HEK293 (cell line): Measurements from ENCODE around the gene SLC39A13.
A peak's percentile ranks its signal among the peaks of the same experiment; 100 is the strongest.

Experiments used
- CTCF ChIA-PET: fragments of 350-600 bp; formaldehyde crosslinking; extraction: SDS; loops from one replicate; lab custom pipeline; 2021; ENCODE audit warnings: antibody characterized with exemption; lab: Yijun Ruan, JAX
- POLR2A ChIA-PET: fragments of 300-600 bp; formaldehyde crosslinking; extraction: SDS; loops from one replicate; lab custom pipeline; 2020; ENCODE audit warnings: antibody characterized with exemption, inconsistent platforms; lab: Yijun Ruan, JAX
- H3K27ac ChIP-seq: fragments of 200-500 bp; sonication (Bioruptor generic); 2 replicates; pipeline ENCODE4 v1.5.1; 2014; ENCODE audit warnings: low read depth, low read length, control low read depth, inconsistent platforms; ENCODE audit errors: extremely low read depth
- H3K36me3 ChIP-seq, 2 experiments: fragments of 200-500 bp in 1 of 2; sonication (Bioruptor generic) in 1 of 2; 1 replicate in 1 of 2; 2 replicates in 1 of 2; pipeline ENCODE4 v1.5.1; 2014 to 2017; ENCODE audit warnings: inconsistent platforms in 2 of 2, low read length in 2 of 2; ENCODE audit not compliant: control insufficient read depth in 2 of 2, insufficient read depth in 1 of 2
- H3K4me1 ChIP-seq: fragments of 200-500 bp; sonication (Bioruptor generic); 2 replicates; pipeline ENCODE4 v1.5.1; 2014; ENCODE audit warnings: mild to moderate bottlenecking, low read length, inconsistent platforms; ENCODE audit not compliant: control insufficient read depth, insufficient read depth
- H3K4me3 ChIP-seq: 2 replicates; pipeline ENCODE4 v1.5.1; 2011; ENCODE audit warnings: low read depth, mild to moderate bottlenecking, control low read depth, low read length, moderate library complexity
- H3K9me3 ChIP-seq: fragments of 200-500 bp; sonication (Bioruptor generic); 2 replicates; pipeline ENCODE4 v1.5.1; 2014; ENCODE audit warnings: low read depth, low read length, inconsistent platforms; ENCODE audit not compliant: control insufficient read depth, insufficient read depth
- BCL11B ChIP-seq: fragments of 450-650 bp; formaldehyde crosslinking; IDR thresholded peaks from 2 replicates; pipeline ENCODE4 v1.5.1; 2016; ENCODE audit warnings: low read depth, missing biosample characterization, missing genetic modification characterization
- EGR2 ChIP-seq: fragments of 450-650 bp; formaldehyde crosslinking; IDR thresholded peaks from 2 replicates; pipeline ENCODE4 v1.5.1; 2016; ENCODE audit warnings: low read depth, missing biosample characterization, missing genetic modification characterization
- KLF7 ChIP-seq: fragments of 450-650 bp; formaldehyde crosslinking; IDR thresholded peaks from 2 replicates; pipeline ENCODE4 v1.5.1; 2016; ENCODE audit warnings: missing biosample characterization, missing genetic modification characterization, borderline replicate concordance
- PRDM6 ChIP-seq: fragments of 450-650 bp; formaldehyde crosslinking; IDR thresholded peaks from 2 replicates; pipeline ENCODE4 v1.5.1; 2017; ENCODE audit warnings: missing biosample characterization, missing genetic modification characterization
- ZBTB7A ChIP-seq: fragments of 450-650 bp; formaldehyde crosslinking; IDR thresholded peaks from 2 replicates; pipeline ENCODE4 v1.5.1; 2016; ENCODE audit warnings: low read depth, missing biosample characterization, missing genetic modification characterization
- ZNF121 ChIP-seq: fragments of 450-650 bp; formaldehyde crosslinking; IDR thresholded peaks from 2 replicates; pipeline ENCODE4 v1.5.1; 2016; ENCODE audit warnings: missing biosample characterization, missing genetic modification characterization
- ZNF138 ChIP-seq: fragments of 450-650 bp; formaldehyde crosslinking; IDR thresholded peaks from 2 replicates; pipeline ENCODE4 v1.5.1; 2016; ENCODE audit warnings: missing biosample characterization, missing genetic modification characterization, borderline replicate concordance
- ZNF184 ChIP-seq: fragments of 450-650 bp; IDR thresholded peaks from 2 replicates; pipeline ENCODE4 v1.5.1; 2018; ENCODE audit warnings: missing biosample characterization, mild to moderate bottlenecking, missing genetic modification characterization
- ZNF302 ChIP-seq: fragments of 450-650 bp; formaldehyde crosslinking; IDR thresholded peaks from 2 replicates; pipeline ENCODE4 v1.5.1; 2016; ENCODE audit warnings: missing biosample characterization, missing genetic modification characterization, low read depth
- ZNF341 ChIP-seq: fragments of 450-650 bp; formaldehyde crosslinking; IDR thresholded peaks from 2 replicates; pipeline ENCODE4; 2016; ENCODE audit warnings: low read depth, missing biosample characterization, missing genetic modification characterization
- ZNF354C ChIP-seq: fragments of 450-650 bp; formaldehyde crosslinking; IDR thresholded peaks from 2 replicates; pipeline ENCODE4 v1.5.1; 2016; ENCODE audit warnings: missing biosample characterization, missing genetic modification characterization, low read depth, borderline replicate concordance
- ZNF580 ChIP-seq: fragments of 450-650 bp; formaldehyde crosslinking; IDR thresholded peaks from 2 replicates; pipeline ENCODE4 v1.5.1; 2016; ENCODE audit warnings: missing biosample characterization, missing genetic modification characterization
- ZNF621 ChIP-seq: fragments of 450-650 bp; formaldehyde crosslinking; IDR thresholded peaks from 2 replicates; pipeline ENCODE4 v1.5.1; 2017; ENCODE audit warnings: missing biosample characterization, missing genetic modification characterization
- TF ChIP-seq, protein P1 (sequence below): fragments of 450-650 bp; formaldehyde crosslinking; IDR thresholded peaks from 2 replicates; pipeline ENCODE4 v1.5.1; 2016; ENCODE audit warnings: missing biosample characterization, missing genetic modification characterization, borderline replicate concordance
- TF ChIP-seq, protein P2 (sequence below): fragments of 450-650 bp; formaldehyde crosslinking; IDR thresholded peaks from 2 replicates; pipeline ENCODE4 v1.5.1; 2016; ENCODE audit warnings: missing biosample characterization, missing genetic modification characterization, low read depth
- TF ChIP-seq, protein P3 (sequence below): fragments of 450-650 bp; formaldehyde crosslinking; IDR thresholded peaks from 2 replicates; pipeline ENCODE4 v1.5.1; 2016; ENCODE audit warnings: missing biosample characterization, missing genetic modification characterization

SLC39A13 gene

DNA sequence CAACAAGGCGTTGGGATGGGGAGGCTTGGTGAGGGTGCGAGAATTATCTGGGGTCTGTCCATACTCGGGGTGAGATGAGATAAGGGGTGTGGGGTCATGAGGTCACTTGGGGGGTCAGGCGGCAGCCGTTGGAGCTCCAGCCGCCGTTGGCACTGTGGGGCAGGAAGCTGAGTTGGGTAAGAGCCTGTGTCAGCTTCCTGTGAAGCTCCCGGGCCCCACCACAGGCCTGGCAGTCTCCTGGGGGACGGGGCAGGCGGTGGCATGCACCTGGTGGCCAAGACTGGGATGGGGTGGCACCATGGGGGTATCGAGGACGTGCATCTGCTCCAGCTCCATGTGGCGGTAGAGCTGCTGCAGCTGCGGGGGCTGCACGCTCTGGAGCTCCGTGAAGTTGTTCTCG is 48.8 kb upstream of the SLC39A13 start:
- Histone ChIP-seq H3K27ac (no peak overlapping the region), H3K4me3 (no peak overlapping the region), H3K9me3 (no peaks in the 10 kb centered on the region), H3K36me3 (no peaks in the 10 kb centered on the region), H3K4me1 (no peaks in the 10 kb centered on the region)
- TF ChIP-seq BCL11B (tag by site-specific recombination): 0 out of 2 replicates have a peak, but pooled peaks have one; percentile 1
- TF ChIP-seq, protein P1, sequence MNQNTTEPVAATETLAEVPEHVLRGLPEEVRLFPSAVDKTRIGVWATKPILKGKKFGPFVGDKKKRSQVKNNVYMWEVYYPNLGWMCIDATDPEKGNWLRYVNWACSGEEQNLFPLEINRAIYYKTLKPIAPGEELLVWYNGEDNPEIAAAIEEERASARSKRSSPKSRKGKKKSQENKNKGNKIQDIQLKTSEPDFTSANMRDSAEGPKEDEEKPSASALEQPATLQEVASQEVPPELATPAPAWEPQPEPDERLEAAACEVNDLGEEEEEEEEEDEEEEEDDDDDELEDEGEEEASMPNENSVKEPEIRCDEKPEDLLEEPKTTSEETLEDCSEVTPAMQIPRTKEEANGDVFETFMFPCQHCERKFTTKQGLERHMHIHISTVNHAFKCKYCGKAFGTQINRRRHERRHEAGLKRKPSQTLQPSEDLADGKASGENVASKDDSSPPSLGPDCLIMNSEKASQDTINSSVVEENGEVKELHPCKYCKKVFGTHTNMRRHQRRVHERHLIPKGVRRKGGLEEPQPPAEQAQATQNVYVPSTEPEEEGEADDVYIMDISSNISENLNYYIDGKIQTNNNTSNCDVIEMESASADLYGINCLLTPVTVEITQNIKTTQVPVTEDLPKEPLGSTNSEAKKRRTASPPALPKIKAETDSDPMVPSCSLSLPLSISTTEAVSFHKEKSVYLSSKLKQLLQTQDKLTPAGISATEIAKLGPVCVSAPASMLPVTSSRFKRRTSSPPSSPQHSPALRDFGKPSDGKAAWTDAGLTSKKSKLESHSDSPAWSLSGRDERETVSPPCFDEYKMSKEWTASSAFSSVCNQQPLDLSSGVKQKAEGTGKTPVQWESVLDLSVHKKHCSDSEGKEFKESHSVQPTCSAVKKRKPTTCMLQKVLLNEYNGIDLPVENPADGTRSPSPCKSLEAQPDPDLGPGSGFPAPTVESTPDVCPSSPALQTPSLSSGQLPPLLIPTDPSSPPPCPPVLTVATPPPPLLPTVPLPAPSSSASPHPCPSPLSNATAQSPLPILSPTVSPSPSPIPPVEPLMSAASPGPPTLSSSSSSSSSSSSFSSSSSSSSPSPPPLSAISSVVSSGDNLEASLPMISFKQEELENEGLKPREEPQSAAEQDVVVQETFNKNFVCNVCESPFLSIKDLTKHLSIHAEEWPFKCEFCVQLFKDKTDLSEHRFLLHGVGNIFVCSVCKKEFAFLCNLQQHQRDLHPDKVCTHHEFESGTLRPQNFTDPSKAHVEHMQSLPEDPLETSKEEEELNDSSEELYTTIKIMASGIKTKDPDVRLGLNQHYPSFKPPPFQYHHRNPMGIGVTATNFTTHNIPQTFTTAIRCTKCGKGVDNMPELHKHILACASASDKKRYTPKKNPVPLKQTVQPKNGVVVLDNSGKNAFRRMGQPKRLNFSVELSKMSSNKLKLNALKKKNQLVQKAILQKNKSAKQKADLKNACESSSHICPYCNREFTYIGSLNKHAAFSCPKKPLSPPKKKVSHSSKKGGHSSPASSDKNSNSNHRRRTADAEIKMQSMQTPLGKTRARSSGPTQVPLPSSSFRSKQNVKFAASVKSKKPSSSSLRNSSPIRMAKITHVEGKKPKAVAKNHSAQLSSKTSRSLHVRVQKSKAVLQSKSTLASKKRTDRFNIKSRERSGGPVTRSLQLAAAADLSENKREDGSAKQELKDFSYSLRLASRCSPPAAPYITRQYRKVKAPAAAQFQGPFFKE (tag by site-specific recombination): no peak
- ChIA-PET CTCF (interaction anchor here (1.2 kb wide), 1 partner anchor 14 kb away, joined by 3 read pairs; no protein-coding TSS in a partner anchor), POLR2A (no interaction called here)

DNA sequence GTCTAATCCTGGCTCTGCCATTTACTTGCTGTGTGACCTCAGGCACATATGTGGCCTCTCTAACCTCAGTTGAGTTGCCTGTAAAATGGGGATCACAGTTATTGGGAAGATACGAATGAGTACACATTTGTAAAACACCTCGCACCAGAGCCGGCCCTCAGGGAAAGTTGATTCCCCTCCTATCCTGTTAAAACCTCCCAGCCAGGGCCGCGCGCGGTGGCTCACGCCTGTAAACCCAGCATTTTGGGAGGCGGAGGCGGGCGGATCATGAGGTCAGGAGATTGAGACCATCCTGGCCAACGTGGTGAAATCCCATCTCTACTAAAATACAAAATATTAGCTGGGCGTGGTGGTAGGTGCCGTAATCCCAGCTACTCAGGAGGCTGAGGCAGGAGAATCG is 48.0 kb upstream of the SLC39A13 start:
- no peak overlapping the region for H3K27ac ChIP-seq
- TF ChIP-seq KLF7 (tag by site-specific recombination) (no peak), ZNF621 (no peak), EGR2 (tag by site-specific recombination) (no peak), ZNF121 (tag by site-specific recombination) (no peak), ZNF184 (tag by site-specific recombination) (no peak), ZNF341 (no peak), PRDM6 (tag by site-specific recombination) (no peak), ZNF580 (tag by site-specific recombination) (no peak), ZNF302 (no peak), ZNF354C (tag by site-specific recombination) (no peak), ZBTB7A (tag by site-specific recombination) (no peak), ZNF138 (no peak)
- TF ChIP-seq, protein P2, sequence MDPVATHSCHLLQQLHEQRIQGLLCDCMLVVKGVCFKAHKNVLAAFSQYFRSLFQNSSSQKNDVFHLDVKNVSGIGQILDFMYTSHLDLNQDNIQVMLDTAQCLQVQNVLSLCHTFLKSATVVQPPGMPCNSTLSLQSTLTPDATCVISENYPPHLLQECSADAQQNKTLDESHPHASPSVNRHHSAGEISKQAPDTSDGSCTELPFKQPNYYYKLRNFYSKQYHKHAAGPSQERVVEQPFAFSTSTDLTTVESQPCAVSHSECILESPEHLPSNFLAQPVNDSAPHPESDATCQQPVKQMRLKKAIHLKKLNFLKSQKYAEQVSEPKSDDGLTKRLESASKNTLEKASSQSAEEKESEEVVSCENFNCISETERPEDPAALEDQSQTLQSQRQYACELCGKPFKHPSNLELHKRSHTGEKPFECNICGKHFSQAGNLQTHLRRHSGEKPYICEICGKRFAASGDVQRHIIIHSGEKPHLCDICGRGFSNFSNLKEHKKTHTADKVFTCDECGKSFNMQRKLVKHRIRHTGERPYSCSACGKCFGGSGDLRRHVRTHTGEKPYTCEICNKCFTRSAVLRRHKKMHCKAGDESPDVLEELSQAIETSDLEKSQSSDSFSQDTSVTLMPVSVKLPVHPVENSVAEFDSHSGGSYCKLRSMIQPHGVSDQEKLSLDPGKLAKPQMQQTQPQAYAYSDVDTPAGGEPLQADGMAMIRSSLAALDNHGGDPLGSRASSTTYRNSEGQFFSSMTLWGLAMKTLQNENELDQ (tag by site-specific recombination): no peak
- TF ChIP-seq, protein P3, sequence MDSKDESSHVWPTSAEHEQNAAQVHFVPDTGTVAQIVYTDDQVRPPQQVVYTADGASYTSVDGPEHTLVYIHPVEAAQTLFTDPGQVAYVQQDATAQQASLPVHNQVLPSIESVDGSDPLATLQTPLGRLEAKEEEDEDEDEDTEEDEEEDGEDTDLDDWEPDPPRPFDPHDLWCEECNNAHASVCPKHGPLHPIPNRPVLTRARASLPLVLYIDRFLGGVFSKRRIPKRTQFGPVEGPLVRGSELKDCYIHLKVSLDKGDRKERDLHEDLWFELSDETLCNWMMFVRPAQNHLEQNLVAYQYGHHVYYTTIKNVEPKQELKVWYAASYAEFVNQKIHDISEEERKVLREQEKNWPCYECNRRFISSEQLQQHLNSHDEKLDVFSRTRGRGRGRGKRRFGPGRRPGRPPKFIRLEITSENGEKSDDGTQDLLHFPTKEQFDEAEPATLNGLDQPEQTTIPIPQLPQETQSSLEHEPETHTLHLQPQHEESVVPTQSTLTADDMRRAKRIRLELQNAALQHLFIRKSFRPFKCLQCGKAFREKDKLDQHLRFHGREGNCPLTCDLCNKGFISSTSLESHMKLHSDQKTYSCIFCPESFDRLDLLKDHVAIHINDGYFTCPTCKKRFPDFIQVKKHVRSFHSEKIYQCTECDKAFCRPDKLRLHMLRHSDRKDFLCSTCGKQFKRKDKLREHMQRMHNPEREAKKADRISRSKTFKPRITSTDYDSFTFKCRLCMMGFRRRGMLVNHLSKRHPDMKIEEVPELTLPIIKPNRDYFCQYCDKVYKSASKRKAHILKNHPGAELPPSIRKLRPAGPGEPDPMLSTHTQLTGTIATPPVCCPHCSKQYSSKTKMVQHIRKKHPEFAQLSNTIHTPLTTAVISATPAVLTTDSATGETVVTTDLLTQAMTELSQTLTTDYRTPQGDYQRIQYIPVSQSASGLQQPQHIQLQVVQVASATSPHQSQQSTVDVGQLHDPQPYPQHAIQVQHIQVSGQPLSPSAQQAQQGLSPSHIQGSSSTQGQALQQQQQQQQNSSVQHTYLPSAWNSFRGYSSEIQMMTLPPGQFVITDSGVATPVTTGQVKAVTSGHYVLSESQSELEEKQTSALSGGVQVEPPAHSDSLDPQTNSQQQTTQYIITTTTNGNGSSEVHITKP (tag by site-specific recombination): no peak
- H3K36me3 ChIP-seq: no peaks in the 10 kb centered on the region
- ChIA-PET POLR2A (no interaction called here), CTCF (interaction anchor here (0.6 to 2.6 kb wide), 4 partner anchors 13 to 365 kb away, joined by 3 to 10 read pairs (median 5); no protein-coding TSS in a partner anchor)
- H3K9me3 ChIP-seq: no peaks in the 10 kb centered on the region
- no peaks in the 10 kb centered on the region for H3K4me1 ChIP-seq
- H3K4me3 ChIP-seq: no peak overlapping the region
